ENCODE measurements around the gene THOP1.

GRCh38 chr19:2740314-2740656 is 45.0 kb upstream of the THOP1 start:
- no peak for TF ChIP-seq CTCF (IDR thresholded peaks at IDR 0.05)
- no peak for TF ChIP-seq EZH2 (IDR thresholded peaks at IDR 0.05)

Measured in neural progenitor cell (in vitro differentiated cells).